Measurements from ENCODE around the gene SLC34A3.

SLC34A3 gene

DNA sequence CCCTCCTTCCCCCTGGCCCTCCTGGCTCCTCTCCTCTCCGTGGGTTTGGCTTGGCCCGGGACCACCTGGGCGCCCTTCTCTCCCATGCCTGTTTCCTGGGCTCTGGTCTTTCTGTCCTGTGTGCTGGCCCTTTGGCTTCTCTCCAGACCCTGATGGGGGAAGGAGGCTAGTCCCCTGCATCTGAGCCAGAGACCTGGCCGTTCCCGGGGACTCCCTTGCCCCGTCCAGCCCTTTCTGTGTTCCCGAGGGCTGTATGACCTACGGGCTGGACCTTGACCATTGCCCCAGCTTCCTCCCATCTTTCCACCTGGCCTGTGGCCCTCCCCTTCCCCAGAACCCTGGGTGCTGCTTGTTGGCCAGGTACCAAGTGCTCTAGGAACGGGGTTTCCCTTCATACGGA lies 32.8 kb downstream of the SLC34A3 start:
- no peak for DNase-seq

DNA sequence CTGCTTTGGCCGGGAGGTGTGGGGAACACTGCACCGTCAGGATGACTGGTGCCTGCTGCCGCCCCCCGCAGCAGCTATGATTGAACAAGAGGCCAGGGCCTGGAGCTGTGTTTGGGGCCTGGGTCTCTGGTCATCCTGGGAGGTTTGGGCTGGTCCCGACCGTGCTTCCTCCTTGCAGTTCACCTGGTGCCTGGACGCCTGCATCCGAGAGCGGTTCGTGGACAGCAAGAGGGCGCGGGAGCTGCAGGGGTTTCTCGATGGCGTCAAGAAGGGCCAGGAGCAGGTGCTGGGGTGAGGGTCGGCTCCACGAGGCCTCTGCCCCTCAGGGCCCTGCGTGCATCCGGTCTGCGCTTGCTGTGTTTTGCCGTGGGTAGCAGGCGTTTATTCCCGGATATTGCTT lies 33.4 kb downstream of the SLC34A3 start:
- no peak for DNase-seq

DNA sequence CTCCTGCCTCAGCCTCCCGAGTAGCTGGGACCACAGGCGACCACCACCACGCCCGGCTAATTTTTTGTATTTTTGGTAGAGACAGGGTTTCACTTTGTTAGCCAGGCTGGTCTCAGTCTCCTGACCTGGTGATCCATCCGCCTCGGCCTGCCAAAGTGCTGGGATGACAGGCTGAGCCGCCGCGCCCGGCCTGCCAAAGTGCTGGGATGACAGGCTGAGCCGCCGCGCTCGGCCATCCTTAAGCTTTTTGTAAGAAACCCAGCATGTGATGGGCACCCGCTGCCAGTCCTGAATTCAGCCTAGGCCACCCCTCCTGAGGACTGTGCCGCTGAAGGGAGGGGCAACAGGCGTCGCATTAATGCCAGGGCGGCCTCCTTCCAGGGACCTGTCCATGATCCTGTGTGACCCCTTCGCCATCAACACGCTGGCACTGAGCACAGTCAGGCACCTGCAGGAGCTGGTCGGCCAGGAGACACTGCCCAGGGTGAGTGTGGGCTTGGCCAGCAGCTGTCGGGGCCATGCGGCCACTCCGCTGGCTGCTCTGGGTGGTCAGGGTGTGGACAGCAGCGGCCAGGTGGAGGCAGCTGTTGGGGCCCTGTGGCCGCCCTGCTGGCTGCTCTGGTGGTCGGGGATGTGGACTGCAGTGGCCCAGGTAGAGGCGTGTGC lies 34.9 kb downstream of the SLC34A3 start:
- no peak for DNase-seq

DNA sequence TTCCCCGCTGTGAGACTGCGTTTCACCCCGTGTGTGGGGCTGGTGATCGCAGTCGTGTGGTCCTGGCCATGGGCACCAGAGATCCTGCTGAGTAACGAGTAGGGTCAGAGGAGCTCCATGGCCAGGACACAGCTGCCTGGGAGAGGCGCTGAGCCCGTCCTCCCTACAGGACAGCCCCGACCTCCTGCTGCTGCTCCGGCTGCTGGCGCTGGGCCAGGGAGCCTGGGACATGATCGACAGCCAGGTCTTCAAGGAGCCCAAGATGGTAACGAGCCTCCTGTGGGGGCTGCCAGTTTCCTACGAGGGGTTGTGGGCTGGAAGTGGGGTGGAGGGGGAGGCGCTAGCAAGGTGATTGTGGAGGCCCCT lies 35.4 kb downstream of the SLC34A3 start:
- no peak for DNase-seq

DNA sequence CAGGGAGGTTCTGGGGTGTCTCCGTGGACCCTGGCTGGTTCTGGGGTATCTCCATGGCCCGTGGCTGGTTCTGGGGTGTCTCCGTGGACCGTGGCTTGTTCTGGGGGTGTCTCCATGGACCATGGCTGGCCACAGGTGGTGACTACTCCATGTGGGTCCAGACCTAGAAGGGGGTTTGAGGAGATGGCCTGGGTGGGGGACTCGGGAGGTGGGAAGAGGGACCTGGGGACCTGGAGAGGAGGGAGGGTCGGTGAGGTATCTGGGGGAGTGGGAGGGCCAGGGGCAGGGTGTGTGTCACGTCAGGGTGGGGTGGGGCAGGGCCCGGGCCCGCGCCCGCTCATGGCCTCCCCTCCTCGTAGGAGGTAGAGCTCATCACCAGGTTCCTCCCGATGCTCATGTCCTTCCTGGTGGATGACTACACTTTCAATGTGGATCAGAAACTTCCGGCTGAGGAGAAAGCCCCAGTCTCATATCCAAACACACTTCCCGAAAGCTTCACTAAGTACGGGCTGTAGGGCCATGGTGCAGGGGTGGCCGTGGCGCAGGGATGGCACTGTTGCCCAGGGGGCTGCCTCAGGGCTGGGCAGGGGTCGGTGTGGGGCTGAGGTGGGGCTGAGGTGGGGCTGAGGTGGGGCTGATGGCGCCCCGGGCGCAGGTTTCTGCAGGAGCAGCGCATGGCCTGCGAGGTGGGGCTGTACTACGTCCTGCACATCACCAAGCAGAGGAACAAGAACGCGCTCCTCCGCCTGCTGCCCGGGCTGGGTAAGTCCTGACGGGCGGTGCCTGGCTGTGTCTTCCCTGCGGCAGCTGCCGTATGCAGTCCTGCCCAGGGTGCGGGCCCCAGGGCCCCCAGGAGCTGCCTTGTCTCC lies 36.1 kb downstream of the SLC34A3 start:
- no peak for DNase-seq

DNA sequence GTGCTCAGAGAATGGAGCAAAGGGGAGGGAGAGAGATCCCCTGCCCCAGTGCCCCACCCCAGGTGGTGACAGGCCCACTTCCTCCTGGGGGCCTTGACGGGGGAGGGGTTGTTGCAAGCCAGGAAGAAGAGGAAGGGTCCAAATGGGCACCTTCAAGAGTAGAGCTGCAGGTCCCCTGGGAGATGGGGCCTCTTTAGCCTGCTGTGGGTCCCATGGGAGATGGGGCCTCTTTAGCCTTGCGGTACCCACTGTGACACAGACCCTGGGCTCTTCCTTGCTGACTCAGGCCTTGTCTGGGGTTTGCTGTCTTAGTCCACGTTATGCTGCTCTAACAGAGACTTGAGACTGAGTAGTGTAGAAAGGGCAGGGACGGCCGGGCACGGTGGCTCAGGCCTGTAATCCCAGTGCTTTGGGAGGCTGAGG lies 37.2 kb downstream of the SLC34A3 start:
- DNase-seq = no peak

DNA sequence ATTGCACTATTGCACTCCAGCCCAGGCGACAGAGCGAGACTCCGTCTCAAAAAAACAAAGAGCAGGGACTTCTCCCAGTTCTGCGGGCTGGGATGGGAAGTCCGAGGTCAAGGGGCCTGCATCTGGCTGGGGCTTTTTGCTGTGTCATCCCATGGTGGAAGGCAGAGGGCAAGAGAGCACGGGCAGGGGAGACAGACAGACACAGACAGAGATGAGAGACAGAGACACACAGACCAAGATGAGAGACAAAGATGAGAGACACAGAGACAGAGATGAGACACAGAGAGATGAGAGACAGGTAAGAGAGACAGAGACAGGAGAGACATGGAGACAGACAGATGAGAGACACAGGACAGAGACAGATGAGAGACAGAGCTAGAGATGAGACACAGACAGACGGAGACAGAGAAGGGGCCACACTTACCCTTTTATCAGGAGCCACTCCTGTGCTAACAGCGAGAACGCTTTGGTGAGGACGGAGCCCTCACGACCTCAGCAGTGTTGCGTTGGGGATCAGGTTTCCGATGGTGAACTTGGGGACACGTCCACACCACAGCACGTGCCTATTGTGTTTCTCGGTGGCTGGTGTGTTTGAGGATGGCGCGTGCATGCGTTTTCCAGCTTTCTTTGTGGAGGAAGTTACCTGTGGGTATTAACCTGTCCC lies 38.0 kb downstream of the SLC34A3 start:
- no peak for DNase-seq

DNA sequence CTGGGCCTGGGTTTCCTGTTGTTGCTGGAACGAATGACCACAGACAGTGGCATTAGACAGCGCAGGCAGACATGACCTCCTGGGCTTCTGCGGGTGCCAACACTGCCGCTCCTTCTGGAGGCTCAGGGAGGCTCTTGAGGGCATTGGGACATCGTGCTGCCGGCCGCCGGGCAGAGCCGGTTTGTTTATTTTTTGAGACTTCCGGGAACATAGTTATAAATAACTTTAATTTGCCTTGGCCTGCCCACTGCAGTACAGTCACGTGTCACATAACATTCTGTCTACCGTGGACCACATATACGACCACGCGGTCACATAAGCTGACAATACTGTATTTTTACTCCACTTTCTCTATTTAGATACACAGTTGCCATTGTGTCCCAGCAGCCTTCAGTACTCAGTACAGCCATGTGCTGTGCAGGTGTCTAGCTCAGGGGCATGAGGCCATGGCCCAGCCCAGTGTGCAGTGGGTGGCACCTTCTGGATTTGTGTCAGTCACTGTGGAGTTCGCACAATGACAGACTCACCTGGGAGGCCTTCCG lies 38.6 kb downstream of the SLC34A3 start:
- DNase-seq = no peak

DNA sequence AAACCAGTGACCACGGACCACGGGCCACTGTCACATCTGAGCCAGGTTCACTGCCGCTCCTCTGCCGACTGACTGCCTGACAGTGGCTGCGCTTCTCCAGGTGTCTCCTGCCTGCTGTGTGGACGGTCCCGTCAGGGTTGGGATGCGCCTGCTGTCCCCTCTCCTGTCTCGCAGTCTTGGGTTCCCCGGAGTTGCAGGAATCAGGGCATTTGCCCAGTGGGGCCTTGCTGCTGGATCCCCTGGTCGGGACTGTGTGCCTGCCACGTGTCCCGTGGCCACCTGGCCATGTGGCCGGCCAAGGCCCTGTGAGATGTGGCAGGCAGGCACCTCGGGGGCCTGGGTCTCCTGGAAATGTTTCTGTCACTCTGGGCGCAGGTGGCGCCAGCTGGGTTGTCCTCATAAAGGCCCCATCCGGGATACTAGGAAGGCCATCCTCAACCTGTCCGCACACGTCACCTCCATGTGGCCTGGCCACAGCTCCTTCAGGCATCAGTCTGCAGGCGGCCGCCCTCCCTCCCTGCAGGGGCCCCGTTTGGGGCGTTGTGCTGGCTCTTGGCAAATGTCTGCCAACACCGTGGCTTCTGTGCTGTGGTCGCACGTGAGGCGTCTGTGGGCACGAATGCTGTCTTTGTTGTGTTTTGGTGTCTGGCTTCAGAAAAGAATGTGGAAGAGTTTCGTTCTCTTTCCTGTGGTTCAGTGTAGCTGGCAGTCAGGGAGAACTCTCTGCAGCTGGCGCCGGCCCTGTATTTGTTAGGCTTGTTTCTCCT lies 40.4 kb downstream of the SLC34A3 start:
- no peak for DNase-seq

DNA sequence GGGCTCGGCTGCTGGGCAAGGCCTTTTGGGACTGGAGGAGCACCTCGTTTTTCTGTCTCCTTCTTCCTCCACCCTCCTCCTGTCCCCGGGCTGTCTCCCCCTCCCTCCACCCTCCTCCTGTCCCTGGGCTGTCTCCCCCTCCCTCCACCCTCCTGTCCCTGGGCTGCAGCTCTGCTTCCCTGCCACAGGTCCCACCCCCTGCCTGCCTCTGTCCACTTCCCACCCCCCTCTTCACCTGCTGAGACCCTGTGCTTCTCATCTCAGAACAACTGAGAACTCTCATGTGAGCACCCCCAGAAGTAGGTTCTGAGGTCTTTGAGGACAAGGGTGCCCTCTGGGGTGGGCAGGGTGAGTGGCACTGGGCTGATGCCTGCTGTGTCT lies 41.0 kb downstream of the SLC34A3 start:
- DNase-seq = no peak

DNA sequence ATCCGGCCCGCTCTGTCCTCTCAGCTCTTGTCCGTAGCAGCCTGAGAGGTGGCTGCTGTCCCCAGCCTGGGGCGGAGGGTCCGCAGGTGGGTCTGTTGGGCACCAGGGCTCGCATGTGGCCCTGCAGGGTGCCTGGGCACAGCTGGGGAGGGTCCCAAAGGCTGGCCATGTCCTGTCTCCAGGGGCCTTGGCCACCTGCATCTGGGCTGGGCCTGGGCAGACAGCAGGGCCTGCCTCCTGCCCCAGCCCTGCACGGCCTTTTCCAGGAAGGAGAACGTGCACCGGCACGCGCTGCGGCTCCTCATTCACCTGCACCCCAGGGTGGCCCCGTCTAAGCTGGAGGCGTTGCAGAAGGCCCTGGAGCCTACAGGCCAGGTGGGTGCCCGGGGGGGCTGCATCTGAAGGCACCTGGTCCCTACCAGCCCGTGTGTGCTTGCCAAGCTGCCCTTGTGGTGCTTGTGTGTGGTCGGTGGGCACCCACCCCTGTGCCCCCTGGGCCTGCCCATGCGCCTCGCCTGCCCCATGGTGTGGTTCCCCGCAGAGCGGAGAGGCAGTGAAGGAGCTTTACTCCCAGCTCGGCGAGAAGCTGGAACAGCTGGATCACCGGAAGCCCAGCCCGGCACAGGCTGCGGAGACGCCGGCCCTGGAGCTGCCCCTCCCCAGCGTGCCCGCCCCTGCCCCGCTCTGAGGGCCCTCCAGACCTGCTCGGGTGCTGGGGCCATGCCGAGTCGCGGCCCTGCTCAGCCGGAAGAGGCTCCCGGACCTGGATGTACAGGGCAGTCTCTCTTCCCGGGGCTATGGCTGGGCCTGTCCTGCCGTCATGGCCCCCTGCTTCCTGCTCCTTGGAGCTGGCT lies 41.8 kb downstream of the SLC34A3 start:
- no peak for DNase-seq

DNA sequence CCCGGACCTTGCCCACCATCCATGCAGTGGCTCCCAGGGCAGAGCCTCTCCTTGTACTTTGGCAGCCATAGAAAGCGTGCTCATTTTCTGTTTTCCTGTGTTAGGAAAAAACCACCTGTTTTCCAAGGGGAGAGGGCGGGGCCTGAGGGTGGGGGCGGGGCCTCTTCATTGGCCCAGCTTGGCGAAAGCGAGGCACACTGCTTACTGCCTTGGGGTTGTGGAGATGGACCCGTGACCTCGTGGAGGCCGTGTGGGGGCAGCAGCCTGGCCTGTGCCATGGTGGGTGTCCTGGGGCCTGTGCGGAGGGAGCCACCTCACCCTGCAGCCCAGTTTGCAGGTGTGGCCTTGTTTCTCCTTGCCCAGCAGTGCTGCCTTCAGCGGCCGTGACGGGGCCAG lies 42.4 kb downstream of the SLC34A3 start:
- DNase-seq = no peak

DNA sequence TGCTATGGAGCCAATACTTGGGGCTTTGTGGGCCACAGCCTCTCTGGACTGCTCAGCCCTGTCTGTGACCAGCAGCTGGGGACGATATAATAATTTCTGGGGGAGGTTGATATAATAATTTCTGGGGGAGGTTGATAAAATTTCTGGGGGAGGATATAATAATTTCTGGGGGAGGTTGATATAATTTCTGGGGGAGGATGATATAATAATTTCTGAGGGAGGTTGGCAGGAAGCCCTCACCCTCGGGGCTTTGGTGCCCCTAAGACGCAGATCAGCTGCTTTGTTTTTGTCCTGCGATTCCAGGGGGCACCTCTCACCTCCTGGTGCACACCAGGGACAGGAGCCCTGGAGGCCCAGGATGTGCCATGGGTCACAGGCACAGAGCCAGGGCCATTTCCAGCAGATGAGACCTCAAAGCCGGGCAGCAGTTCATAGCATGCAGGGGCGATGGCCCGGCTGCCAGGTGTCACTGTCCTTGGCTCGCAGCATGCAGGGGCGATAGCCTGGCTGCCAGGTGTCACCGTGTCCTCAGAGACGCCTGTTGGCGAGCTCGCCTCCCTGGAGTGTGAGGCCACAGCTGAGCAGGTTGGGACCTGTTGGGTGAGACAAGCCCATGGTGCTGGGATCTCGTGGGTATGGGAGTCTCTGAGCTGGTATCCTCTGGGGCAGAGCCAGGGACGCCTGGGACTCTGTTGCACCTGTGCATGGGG lies 43.1 kb downstream of the SLC34A3 start:
- no peak for DNase-seq

DNA sequence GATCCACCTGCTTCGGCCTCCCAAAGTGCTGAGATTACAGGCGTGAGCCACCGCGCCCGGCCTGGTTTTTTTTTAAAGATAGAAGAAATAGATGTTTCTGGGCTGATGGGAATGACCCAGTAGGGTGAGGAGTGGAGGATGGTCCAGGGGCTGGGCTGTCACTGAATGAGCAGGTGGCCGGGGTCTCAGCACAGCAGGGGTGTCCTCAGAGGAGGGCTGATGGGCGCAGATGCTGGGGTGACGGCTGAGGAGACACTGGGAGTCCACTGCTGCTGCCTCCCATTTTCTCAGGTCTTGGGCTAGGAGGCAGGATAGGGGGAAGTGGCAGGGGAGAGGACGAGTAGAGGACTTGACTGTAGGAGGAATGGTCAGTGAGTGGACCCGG lies 44.5 kb downstream of the SLC34A3 start:
- no peak for DNase-seq

DNA sequence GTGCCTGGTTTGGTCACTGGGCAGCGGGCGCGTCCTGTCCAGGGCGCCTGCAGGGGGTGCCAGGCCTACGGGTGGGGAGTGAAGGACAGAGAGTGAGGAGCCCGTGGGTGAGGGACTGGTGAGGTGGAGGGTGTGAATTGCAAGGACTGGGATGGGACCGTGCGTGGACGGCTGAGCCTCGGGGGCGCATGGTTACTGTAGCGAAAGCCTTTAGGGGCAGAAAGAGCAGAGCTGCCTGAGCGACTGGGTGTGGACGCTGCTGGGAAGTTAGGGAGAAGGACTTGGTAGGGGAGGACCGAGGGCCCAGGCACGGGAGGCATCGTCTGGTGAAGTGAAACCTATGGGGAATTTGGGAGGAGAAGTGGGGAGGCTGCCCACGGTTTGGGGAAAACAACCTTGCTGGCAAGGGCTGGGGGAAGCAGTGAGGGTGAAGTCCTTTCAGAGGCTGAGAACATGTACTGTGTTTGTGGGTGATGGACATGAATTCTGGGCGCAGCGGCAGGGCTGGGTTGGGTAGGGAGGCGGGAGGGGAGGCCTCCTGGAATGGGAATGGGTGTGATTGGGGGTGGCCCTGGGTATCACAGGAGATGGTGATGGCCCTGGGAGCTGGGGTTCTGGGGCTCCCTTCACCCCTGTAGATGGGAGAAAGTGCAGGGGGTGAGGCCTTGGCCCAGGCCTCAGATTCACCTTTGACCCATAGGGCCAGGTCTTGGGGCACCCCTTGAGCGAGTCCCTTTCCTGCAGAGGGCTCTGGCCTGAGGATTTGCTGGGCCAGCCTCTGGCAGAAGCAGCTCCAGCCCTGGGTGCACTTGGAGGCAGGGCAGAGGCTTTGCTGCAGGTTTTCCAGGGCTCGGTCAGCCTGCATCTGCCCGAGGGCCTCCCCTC lies 45.1 kb downstream of the SLC34A3 start:
- DNase-seq = no peak

DNA sequence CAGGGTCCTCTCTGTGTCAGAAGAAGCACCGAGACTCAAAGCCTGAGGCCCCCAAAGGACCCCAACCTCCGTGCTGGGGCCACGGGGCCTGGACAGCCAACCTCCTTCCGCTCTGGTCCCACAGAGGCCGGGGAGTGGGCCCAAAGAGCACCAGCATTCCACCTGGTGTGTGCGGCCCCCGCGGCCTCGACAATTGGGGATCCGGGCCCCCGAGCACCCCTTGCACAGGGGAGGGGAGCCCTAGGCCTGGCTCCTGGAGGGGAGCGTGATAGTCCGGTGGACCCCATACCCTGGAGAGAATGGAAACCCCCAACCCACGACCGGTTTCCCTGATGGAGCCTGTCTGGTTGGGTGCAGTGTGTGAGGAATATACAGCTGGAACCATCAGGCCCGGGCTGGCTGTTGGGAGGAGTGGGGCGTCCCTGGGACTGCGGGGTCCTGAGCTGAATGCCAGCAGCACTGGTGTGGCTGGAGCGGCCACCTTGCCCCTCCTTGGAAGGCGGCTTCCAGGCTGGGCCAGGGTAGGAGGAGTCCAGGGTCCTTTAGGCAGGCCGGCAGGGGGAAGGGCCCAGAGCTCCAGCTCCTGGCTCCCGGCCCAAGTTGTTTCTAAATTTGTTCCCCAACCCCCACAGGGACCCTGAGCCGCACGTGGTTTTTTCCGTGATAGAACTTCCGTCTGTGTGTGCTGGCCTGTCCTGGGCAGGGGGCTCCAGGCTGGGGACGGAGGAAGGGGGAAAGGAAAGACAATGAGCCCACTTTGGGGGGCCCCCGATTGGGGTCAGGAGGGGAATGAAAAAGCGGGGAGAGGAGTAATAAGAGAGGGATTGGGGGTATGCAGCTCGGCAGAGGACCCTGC lies 46.0 kb downstream of the SLC34A3 start:
- DNase-seq = no peak

DNA sequence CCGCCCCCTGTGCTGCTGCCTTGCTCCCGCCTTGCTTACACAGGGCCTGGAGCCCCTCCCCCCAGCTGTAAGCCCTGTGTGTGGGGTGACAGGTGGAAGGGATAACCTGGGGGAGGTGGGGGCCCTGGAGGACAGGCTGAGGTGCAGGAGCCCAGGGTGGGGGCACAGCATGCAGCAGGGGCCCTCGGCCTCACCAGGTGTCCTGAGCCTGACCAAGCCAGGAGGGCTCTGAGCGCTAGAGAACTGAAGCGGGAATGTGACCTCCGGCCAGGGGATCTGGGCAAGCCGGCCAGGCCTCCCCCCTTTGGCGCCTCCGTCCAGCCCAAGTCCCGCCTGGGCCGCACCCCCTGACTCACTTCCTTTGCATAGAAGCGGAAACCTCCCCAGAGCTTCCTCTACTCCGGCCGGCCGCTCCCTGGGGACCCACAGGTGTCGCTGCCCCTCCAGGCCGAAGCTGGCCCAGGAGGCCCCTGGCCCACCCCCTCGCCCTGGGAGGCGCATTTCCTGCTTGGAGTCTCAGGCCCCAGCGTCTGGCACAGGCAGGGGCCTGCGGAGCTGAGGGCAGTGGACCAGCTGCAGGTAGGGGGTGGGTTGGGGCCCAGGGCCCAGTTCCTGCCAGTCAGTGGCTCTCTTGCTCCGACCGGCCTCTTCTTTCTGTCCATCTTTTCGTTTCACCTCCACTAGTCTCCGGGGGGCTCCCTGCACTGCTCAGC lies 46.8 kb downstream of the SLC34A3 start, which contains the start of gene TOR4A:
TOR4A (plus strand) TSS at position 398 of the 713 bp plus-strand sequence. CDS start 964 bp downstream, outside the sequence.
- no peak for DNase-seq

DNA sequence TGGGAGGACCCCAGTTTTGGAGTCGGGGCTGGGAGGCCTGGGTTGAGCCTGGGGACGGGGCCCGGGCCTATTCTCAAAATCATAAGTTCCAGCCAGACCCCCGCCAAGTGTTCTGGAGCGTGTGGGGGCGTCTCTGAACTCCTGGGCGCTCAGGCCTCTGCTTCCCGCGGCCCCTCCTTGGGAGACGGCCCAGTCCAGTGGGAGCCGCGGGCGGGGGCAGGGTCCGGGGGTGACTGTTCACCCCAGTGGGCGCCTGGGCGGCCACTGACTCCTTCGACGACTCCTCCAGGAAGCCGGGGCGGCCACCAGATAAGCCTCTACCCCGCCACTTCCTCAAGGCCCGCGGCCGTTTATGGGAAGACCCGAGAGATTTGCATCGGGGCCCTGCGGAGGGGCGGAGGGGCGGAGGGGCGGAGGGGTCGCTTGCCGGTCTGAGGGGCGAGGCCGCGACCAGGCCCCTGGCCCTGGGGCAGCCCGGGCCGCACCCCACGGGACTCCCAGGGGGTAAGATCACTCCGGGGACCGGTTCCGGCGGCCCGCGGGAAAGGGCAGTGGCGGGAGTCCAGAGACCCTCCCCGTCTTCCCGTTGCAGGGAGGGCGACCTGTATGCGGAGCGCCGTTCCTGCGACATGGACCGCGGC lies 47.5 kb downstream of the SLC34A3 start:
- DNase-seq = no peak

Data from GOT3 (cell line).